Body of pancreas (tissue), 4 donors: ENCODE results near the gene TMEM203.
"Not testable (repeated sequence)": the region's sequence is repeated elsewhere in the genome, so short reads cannot be mapped to it uniquely, and the experiment has no call there.

Source experiments
- POLR2A ChIP-seq, 3 donors: fragments of 450-650 bp; IDR thresholded peaks; one replicate each; pipeline ENCODE4 v1.6.1; 2016; ENCODE audit warnings: antibody characterized with exemption in 3 of 3, mild to moderate bottlenecking in 2 of 3
- TF ChIP-seq, protein P1 (sequence below), 7 experiments: fragments of 450-650 bp in 4 of 7; fragments of 200-600 bp in 3 of 7; sonication (generic) in 3 of 7; IDR thresholded peaks; one replicate each; pipeline ENCODE4 v1.5.1; 2016 to 2019; ENCODE audit warnings: antibody characterized with exemption in 7 of 7

- TF ChIP-seq, protein P1, sequence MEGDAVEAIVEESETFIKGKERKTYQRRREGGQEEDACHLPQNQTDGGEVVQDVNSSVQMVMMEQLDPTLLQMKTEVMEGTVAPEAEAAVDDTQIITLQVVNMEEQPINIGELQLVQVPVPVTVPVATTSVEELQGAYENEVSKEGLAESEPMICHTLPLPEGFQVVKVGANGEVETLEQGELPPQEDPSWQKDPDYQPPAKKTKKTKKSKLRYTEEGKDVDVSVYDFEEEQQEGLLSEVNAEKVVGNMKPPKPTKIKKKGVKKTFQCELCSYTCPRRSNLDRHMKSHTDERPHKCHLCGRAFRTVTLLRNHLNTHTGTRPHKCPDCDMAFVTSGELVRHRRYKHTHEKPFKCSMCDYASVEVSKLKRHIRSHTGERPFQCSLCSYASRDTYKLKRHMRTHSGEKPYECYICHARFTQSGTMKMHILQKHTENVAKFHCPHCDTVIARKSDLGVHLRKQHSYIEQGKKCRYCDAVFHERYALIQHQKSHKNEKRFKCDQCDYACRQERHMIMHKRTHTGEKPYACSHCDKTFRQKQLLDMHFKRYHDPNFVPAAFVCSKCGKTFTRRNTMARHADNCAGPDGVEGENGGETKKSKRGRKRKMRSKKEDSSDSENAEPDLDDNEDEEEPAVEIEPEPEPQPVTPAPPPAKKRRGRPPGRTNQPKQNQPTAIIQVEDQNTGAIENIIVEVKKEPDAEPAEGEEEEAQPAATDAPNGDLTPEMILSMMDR (IDR thresholded peaks at IDR 0.05) = not testable (repeated sequence)
- not testable (repeated sequence) for TF ChIP-seq POLR2A (IDR thresholded peaks at IDR 0.05)
Observed at GRCh38 chr9:137243266-137243625, 37.8 kb upstream of the TMEM203 start.
